ENCODE data around the gene HTRA2.

- TF ChIP-seq CTCF (IDR thresholded peaks at IDR 0.05; ENCODE audit: borderline replicate concordance, extremely low read depth, low read length, poor library complexity, severe bottlenecking) (no peak), EZH2 (IDR thresholded peaks at IDR 0.05; ENCODE audit: borderline replicate concordance, low read depth, low read length, severe bottlenecking) (no peak)
These were observed 18.7 kb downstream of the HTRA2 start for GRCh38 chr2:74548285-74548899.

All from DND-41 (cell line).